HG02588 (cell line): Measurements from ENCODE around the gene CACNA1C.
A peak's percentile ranks its signal among the peaks of the same experiment; 100 is the strongest.

Experiments used
- ATAC-seq: cut with Tn5 transposase; IDR thresholded peaks from one replicate; pipeline ENCODE4 v1.9.1; 2021; ENCODE audit warnings: mild to moderate bottlenecking, moderate library complexity; ENCODE audit not compliant: unreplicated experiment

The CACNA1C gene

GRCh38 chr12:2376908-2377657 lies 324.3 kb downstream of the CACNA1C start:
- ATAC-seq = no peak

- no peak for ATAC-seq
Measured at GRCh38 chr12:2378835-2379330, 326.1 kb downstream of the CACNA1C start.

GRCh38 chr12:2380946-2381345 lies 328.2 kb downstream of the CACNA1C start:
- ATAC-seq = no peak

GRCh38 chr12:2382370-2383155 lies 329.8 kb downstream of the CACNA1C start:
- ATAC-seq = no peak

GRCh38 chr12:2383325-2384028 lies 330.7 kb downstream of the CACNA1C start:
- no peak for ATAC-seq

GRCh38 chr12:2384029-2384386 lies 331.2 kb downstream of the CACNA1C start:
- ATAC-seq = no peak

GRCh38 chr12:2384533-2385351 lies 332.0 kb downstream of the CACNA1C start:
- ATAC-seq = no peak

GRCh38 chr12:2385529-2385928 lies 332.7 kb downstream of the CACNA1C start:
- ATAC-seq = no peak

GRCh38 chr12:2386566-2386965 lies 333.8 kb downstream of the CACNA1C start:
- no peak for ATAC-seq

GRCh38 chr12:2387103-2387834 lies 334.5 kb downstream of the CACNA1C start:
- ATAC-seq = peak; percentile 48

GRCh38 chr12:2389079-2389790 lies 336.4 kb downstream of the CACNA1C start:
- ATAC-seq = no peak

GRCh38 chr12:2390133-2390532 lies 337.3 kb downstream of the CACNA1C start:
- no peak for ATAC-seq

- no peak for ATAC-seq
Measured at GRCh38 chr12:2390850-2391390, 338.1 kb downstream of the CACNA1C start.

GRCh38 chr12:2391740-2392331 lies 339.0 kb downstream of the CACNA1C start:
- no peak for ATAC-seq

GRCh38 chr12:2393016-2393415 lies 340.2 kb downstream of the CACNA1C start:
- ATAC-seq = no peak

GRCh38 chr12:2393996-2394395 lies 341.2 kb downstream of the CACNA1C start:
- no peak for ATAC-seq

GRCh38 chr12:2395354-2395977 lies 342.7 kb downstream of the CACNA1C start:
- no peak for ATAC-seq

- no peak for ATAC-seq
Measured at GRCh38 chr12:2396448-2396871, 343.7 kb downstream of the CACNA1C start.
